H9 (cell line): Measurements from ENCODE around the gene COLEC12. TPM values are rescaled to one million over a fixed set of nuclear protein-coding genes. Genes with fewer than 3 reads are reported as not detected.
A peak's percentile ranks its signal among the peaks of the same experiment; 100 is the strongest.

Experiments
- DNase-seq: peaks from one replicate; pipeline ENCODE4 v3.0.0-alpha.2; 2017
- H2AFZ ChIP-seq: one replicate; pipeline ENCODE4 v1.6.1; 2013; ENCODE audit warnings: mild to moderate bottlenecking, low read length, control low read depth, moderate library complexity
- H2AK5ac ChIP-seq: 2 replicates; pipeline ENCODE4 v1.6.1; 2013; ENCODE audit warnings: low read length, control low read depth, mixed read lengths; ENCODE audit not compliant: insufficient read length
- H2BK120ac ChIP-seq: one replicate; pipeline ENCODE4 v1.6.1; 2013; ENCODE audit warnings: low read depth, mild to moderate bottlenecking, low read length, control low read depth, inconsistent platforms; ENCODE audit not compliant: poor library complexity, severe bottlenecking
- H2BK12ac ChIP-seq: 2 replicates; pipeline ENCODE4 v1.6.1; 2013; ENCODE audit warnings: low read length, control low read depth, mixed read lengths, low read depth; ENCODE audit not compliant: insufficient read length
- H2BK15ac ChIP-seq: 2 replicates; pipeline ENCODE4 v1.6.1; 2013; ENCODE audit warnings: low read depth, low read length, control low read depth
- H2BK20ac ChIP-seq: one replicate; pipeline ENCODE4 v1.6.1; 2013; ENCODE audit warnings: low read depth, mild to moderate bottlenecking, low read length, control low read depth, inconsistent platforms; ENCODE audit not compliant: poor library complexity, severe bottlenecking
- H2BK5ac ChIP-seq: 2 replicates; pipeline ENCODE4 v1.6.1; 2013; ENCODE audit warnings: low read length, control low read depth, mixed read lengths; ENCODE audit not compliant: insufficient read length
- H3K14ac ChIP-seq: 2 replicates; pipeline ENCODE4 v1.6.1; 2013; ENCODE audit warnings: low read length, control low read depth; ENCODE audit not compliant: insufficient read depth
- H3K18ac ChIP-seq: 2 replicates; pipeline ENCODE4 v1.6.1; 2013; ENCODE audit warnings: low read depth, mild to moderate bottlenecking, mixed read lengths, low read length, control low read depth; ENCODE audit not compliant: insufficient read length
- H3K23ac ChIP-seq: 2 replicates; pipeline ENCODE4 v1.6.1; 2013; ENCODE audit warnings: low read length, control low read depth, mixed read lengths, low read depth; ENCODE audit not compliant: insufficient read length
- H3K23me2 ChIP-seq: 2 replicates; pipeline ENCODE4 v1.6.1; 2013; ENCODE audit warnings: low read depth, mild to moderate bottlenecking, mixed read lengths, low read length, control low read depth; ENCODE audit not compliant: insufficient read length, poor library complexity, severe bottlenecking
- H3K27ac ChIP-seq: 2 replicates; pipeline ENCODE4 v1.5.1; 2013; ENCODE audit warnings: low read length, control low read depth, mixed read lengths, low read depth; ENCODE audit not compliant: insufficient read length
- H3K27me3 ChIP-seq: 2 replicates; pipeline ENCODE4 v1.6.1; 2013; ENCODE audit warnings: low read length, control low read depth, inconsistent platforms; ENCODE audit not compliant: insufficient read depth
- H3K4ac ChIP-seq: 2 replicates; pipeline ENCODE4 v1.6.1; 2013; ENCODE audit warnings: low read depth, mild to moderate bottlenecking, control low read depth, inconsistent platforms, low read length, moderate library complexity
- H3K4me1 ChIP-seq: 2 replicates; pipeline ENCODE4 v1.6.1; 2013; ENCODE audit warnings: low read length, control low read depth, inconsistent platforms; ENCODE audit not compliant: insufficient read depth
- H3K4me2 ChIP-seq: 2 replicates; pipeline ENCODE4 v1.6.1; 2013; ENCODE audit warnings: low read length, control low read depth, mixed read lengths; ENCODE audit not compliant: insufficient read length, insufficient read depth
- H3K56ac ChIP-seq: 2 replicates; pipeline ENCODE4 v1.6.1; 2013; ENCODE audit warnings: low read depth, mild to moderate bottlenecking, mixed read lengths, low read length, control low read depth; ENCODE audit not compliant: insufficient read length
- H3K79me1 ChIP-seq: 2 replicates; pipeline ENCODE4 v1.6.1; 2013; ENCODE audit warnings: low read depth, mild to moderate bottlenecking, moderate library complexity, low read length, control low read depth, inconsistent platforms; ENCODE audit not compliant: insufficient read depth, poor library complexity, severe bottlenecking
- H3K79me2 ChIP-seq: 2 replicates; pipeline ENCODE4 v1.6.1; 2013; ENCODE audit warnings: low read length, control low read depth, inconsistent platforms; ENCODE audit not compliant: insufficient read depth
- H3K9ac ChIP-seq: 2 replicates; pipeline ENCODE4 v1.6.1; 2013; ENCODE audit warnings: low read length, control low read depth, mixed read lengths; ENCODE audit not compliant: insufficient read length; ENCODE audit errors: extremely low read depth
- H3K9me3 ChIP-seq: one replicate; pipeline ENCODE4 v1.6.1; 2013; ENCODE audit warnings: low read depth, low read length, inconsistent platforms; ENCODE audit not compliant: control insufficient read depth
- H3T11ph ChIP-seq: one replicate; pipeline ENCODE4 v1.6.1; 2013; ENCODE audit warnings: mild to moderate bottlenecking, low read length, control low read depth, inconsistent platforms
- H4K20me1 ChIP-seq: one replicate; pipeline ENCODE4 v1.6.1; 2013; ENCODE audit not compliant: control insufficient read depth, insufficient read length, insufficient read depth
- H4K5ac ChIP-seq: 2 replicates; pipeline ENCODE4 v1.6.1; 2013; ENCODE audit warnings: low read depth, mild to moderate bottlenecking, mixed read lengths, low read length, control low read depth; ENCODE audit not compliant: insufficient read length
- H4K8ac ChIP-seq: replicated peaks from 2 replicates; pipeline ENCODE4 v1.6.1; 2013; ENCODE audit warnings: low read length, control low read depth, mixed read lengths, low read depth; ENCODE audit not compliant: insufficient read length
- H4K91ac ChIP-seq: 2 replicates; pipeline ENCODE4 v1.6.1; 2013; ENCODE audit warnings: low read depth, mild to moderate bottlenecking, moderate library complexity, mixed read lengths, low read length, control low read depth; ENCODE audit not compliant: insufficient read length
- H3K27ac Mint-ChIP-seq, 3 experiments: 2 replicates in 2 of 3; 3 replicates in 1 of 3; pipeline ENCODE4 v1.8.0; 2020 to 2021; ENCODE audit warnings: mixed read lengths in 3 of 3, mild to moderate bottlenecking in 1 of 3, moderate library complexity in 1 of 3
- H3K27me3 Mint-ChIP-seq: 2 replicates; pipeline ENCODE4 v1.8.0; 2021; ENCODE audit warnings: low read depth, mild to moderate bottlenecking, moderate library complexity, mixed read lengths
- H3K36me3 Mint-ChIP-seq, 3 experiments: 2 replicates in 2 of 3; 3 replicates in 1 of 3; pipeline ENCODE4 v1.8.0; 2020 to 2021; ENCODE audit warnings: low read depth in 3 of 3, mixed read lengths in 3 of 3; ENCODE audit not compliant: insufficient read depth in 1 of 3
- H3K4me1 Mint-ChIP-seq, 2 experiments: 2 replicates each; pipeline ENCODE4 v1.8.0; 2020; ENCODE audit warnings: mixed read lengths in 2 of 2
- H3K4me3 Mint-ChIP-seq, 2 experiments: 2 replicates in 1 of 2; 3 replicates in 1 of 2; pipeline ENCODE4 v1.8.0; 2020 to 2021; ENCODE audit warnings: mild to moderate bottlenecking in 2 of 2, mixed read lengths in 2 of 2, moderate library complexity in 1 of 2
- H3K9me3 Mint-ChIP-seq, 2 experiments: 2 replicates in 1 of 2; 3 replicates in 1 of 2; pipeline ENCODE4 v1.8.0; 2020; ENCODE audit warnings: mild to moderate bottlenecking in 2 of 2, mixed read lengths in 2 of 2, moderate library complexity in 1 of 2
- CTCF ChIP-seq: fragments of 200-600 bp; sonication (generic); conservative IDR thresholded peaks from 3 replicates; pipeline ENCODE4 v1.8.0; 2021; ENCODE audit warnings: antibody characterized with exemption, mild to moderate bottlenecking
- WGBS: extraction: QIAGEN DNeasy Blood & Tissue Kit; methylation state at CpG from one replicate; pipeline ENCODE4 v1.1.7; 2013; ENCODE audit warnings: missing lambda C conversion rate, low lambda C conversion rate, mixed read lengths; ENCODE audit not compliant: insufficient read length; ENCODE audit errors: extremely low coverage; 5-methylcytosine and 5-hydroxymethylcytosine counted together
- long read RNA-seq: library from polyadenylated mRNA; unstranded; transcript quantifications from one replicate; pipeline ENCODE4 v2.0.0, GENCODE V29; 2020
- total RNA-seq: library from RNA; stranded (reverse); gene quantifications from 2 replicates; pipeline ENCODE4 v1.2.1, GENCODE V29; 2021

Gene COLEC12
- total RNA-seq = 0.59 and 0.70 TPM in 2 replicates
- long read RNA-seq, full-length matches to known transcripts = 2 of 5 reads
- long read RNA-seq, partial matches to known transcripts = 3 of 5 reads
- long read RNA-seq, other reads (novel, unspliced or antisense) = 0 of 5 reads

DNA sequence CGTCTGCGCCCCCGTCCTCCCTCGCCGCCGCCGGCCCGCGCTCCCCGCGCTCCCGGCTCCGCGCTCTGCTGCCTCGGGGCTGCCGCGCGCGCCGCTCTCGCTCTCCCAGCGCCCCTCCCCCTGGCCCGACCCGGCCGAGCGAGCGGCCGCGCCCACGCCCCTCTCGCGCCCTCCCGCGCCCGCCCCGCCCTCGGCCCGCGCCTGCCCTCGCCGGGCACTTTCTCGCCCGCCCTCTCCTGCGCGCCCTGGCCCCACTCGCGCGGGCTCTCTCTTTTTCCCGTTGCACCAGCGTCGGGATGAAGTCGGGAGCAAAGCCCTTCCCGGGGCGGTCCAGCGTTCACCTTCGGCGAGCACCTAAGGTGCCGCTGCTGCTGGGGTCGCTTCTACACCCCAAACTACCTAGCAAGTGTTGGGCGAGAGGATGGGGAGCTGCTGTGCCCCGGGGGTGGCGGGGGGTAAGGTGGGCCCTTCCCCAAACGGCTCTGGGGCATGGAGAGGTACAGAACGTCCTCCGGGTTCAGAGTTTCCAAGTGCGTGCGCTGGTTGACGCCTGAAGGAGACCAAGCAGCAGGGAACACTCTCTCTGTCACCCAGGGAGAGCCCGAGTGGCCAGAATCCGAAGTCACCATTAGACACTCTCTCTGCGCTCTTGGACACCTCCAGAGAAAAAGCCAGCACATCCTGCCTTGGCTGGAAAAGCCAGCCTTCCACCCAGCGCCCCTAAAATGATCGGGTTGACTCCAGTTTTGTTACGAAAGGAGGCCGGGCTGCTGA is at the start of gene COLEC12:
Gene COLEC12, minus strand, starts transcription at position 70 of the 774 bp plus-strand sequence. CDS start 187 bp downstream, outside the sequence.
- no CpG with 5 or more reads among the region's 75 CpGs for WGBS
- Histone ChIP-seq H3K79me2 (no peaks in the 10 kb centered on the region), H4K5ac (no peak within 1 kb of the TSS), H2BK15ac (no peak within 1 kb of the TSS), H4K8ac (no peak within 1 kb of the TSS), H2AK5ac (no peak within 1 kb of the TSS), H3K9ac (no peak within 1 kb of the TSS), H4K20me1 (no peaks in the 10 kb centered on the region), H3K56ac (no peak within 1 kb of the TSS), H2BK12ac (no peak within 1 kb of the TSS), H2AFZ (no peak within 1 kb of the TSS), H4K91ac (no peak within 1 kb of the TSS), H3K23ac (no peak within 1 kb of the TSS), H3K79me1 (no peaks in the 10 kb centered on the region), H3K9me3 (no peaks in the 10 kb centered on the region), H3K27me3 (peaks cover 28% of the 10 kb centered on the region; the same call in 1 of the 2 replicates), H3T11ph (no peak within 1 kb of the TSS), H3K4me2 (peak within 1 kb of the TSS; percentile 91), H2BK120ac (no peak within 1 kb of the TSS), H2BK20ac (no peak within 1 kb of the TSS), H3K18ac (no peak within 1 kb of the TSS), H3K14ac (no peak within 1 kb of the TSS; the same call in 1 of the 2 replicates), H3K27ac (no peak within 1 kb of the TSS), H3K4me1 (no peaks in the 10 kb centered on the region), H2BK5ac (no peak within 1 kb of the TSS), H3K23me2 (peaks cover 18% of the 10 kb centered on the region), H3K4ac (no peak within 1 kb of the TSS)
- Mint-ChIP-seq H3K27me3 (peaks cover 81% of the 10 kb centered on the region), H3K27ac (no peak within 1 kb of the TSS), H3K9me3 (no peaks in the 10 kb centered on the region), H3K36me3 (no peaks in the 10 kb centered on the region; a peak in 2 of 7 replicates), H3K4me1 (peaks cover 21 to 24% of the 10 kb centered on the region in 2 experiments), H3K4me3 (peak within 1 kb of the TSS; percentile 76 to 92)
- TF ChIP-seq CTCF = no peak
- DNase-seq = no peak
